HEK293 (cell line): ENCODE results near the gene TRAF7.
"Not testable (repeated sequence)": the region's sequence is repeated elsewhere in the genome, so short reads cannot be mapped to it uniquely, and the experiment has no call there.

Experiments
- CTCF ChIA-PET: fragments of 350-600 bp; formaldehyde crosslinking; extraction: SDS; loops from one replicate; lab custom pipeline; 2021; ENCODE audit warnings: antibody characterized with exemption; lab: Yijun Ruan, JAX
- POLR2A ChIA-PET: fragments of 300-600 bp; formaldehyde crosslinking; extraction: SDS; loops from one replicate; lab custom pipeline; 2020; ENCODE audit warnings: antibody characterized with exemption, inconsistent platforms; lab: Yijun Ruan, JAX
- H3K27ac ChIP-seq: fragments of 200-500 bp; sonication (Bioruptor generic); 2 replicates; pipeline ENCODE4 v1.5.1; 2014; ENCODE audit warnings: low read depth, low read length, control low read depth, inconsistent platforms; ENCODE audit errors: extremely low read depth
- H3K36me3 ChIP-seq, 2 experiments: fragments of 200-500 bp in 1 of 2; sonication (Bioruptor generic) in 1 of 2; 1 replicate in 1 of 2; 2 replicates in 1 of 2; pipeline ENCODE4 v1.5.1; 2014 to 2017; ENCODE audit warnings: inconsistent platforms in 2 of 2, low read length in 2 of 2; ENCODE audit not compliant: control insufficient read depth in 2 of 2, insufficient read depth in 1 of 2
- H3K4me1 ChIP-seq: fragments of 200-500 bp; sonication (Bioruptor generic); 2 replicates; pipeline ENCODE4 v1.5.1; 2014; ENCODE audit warnings: mild to moderate bottlenecking, low read length, inconsistent platforms; ENCODE audit not compliant: control insufficient read depth, insufficient read depth
- H3K4me3 ChIP-seq: 2 replicates; pipeline ENCODE4 v1.5.1; 2011; ENCODE audit warnings: low read depth, mild to moderate bottlenecking, control low read depth, low read length, moderate library complexity
- H3K9me3 ChIP-seq: fragments of 200-500 bp; sonication (Bioruptor generic); 2 replicates; pipeline ENCODE4 v1.5.1; 2014; ENCODE audit warnings: low read depth, low read length, inconsistent platforms; ENCODE audit not compliant: control insufficient read depth, insufficient read depth
- GLIS2 ChIP-seq: fragments of 450-650 bp; formaldehyde crosslinking; IDR thresholded peaks from 2 replicates; pipeline ENCODE4 v1.5.1; 2016; ENCODE audit warnings: missing biosample characterization, missing genetic modification characterization
- HIC1 ChIP-seq: fragments of 450-650 bp; formaldehyde crosslinking; IDR thresholded peaks from 2 replicates; pipeline ENCODE4 v1.5.1; 2016; ENCODE audit warnings: missing biosample characterization, missing genetic modification characterization
- KLF1 ChIP-seq: fragments of 450-650 bp; formaldehyde crosslinking; IDR thresholded peaks from 2 replicates; pipeline ENCODE4 v1.5.1; 2016; ENCODE audit warnings: missing biosample characterization, missing genetic modification characterization
- SP3 ChIP-seq: fragments of 450-650 bp; formaldehyde crosslinking; IDR thresholded peaks from 2 replicates; pipeline ENCODE4 v1.5.1; 2016; ENCODE audit warnings: missing biosample characterization, missing genetic modification characterization
- TRIM28 ChIP-seq: IDR thresholded peaks from 2 replicates; pipeline ENCODE4 v1.6.1; 2011; ENCODE audit warnings: low read length, control low read depth, borderline replicate concordance
- ZBTB20 ChIP-seq: fragments of 450-650 bp; formaldehyde crosslinking; IDR thresholded peaks from 2 replicates; pipeline ENCODE4 v1.5.1; 2016; ENCODE audit warnings: missing biosample characterization, missing genetic modification characterization
- ZFP69B ChIP-seq: fragments of 450-650 bp; formaldehyde crosslinking; IDR thresholded peaks from 2 replicates; pipeline ENCODE4 v1.5.1; 2016; ENCODE audit warnings: missing biosample characterization, missing genetic modification characterization
- ZNF341 ChIP-seq: fragments of 450-650 bp; formaldehyde crosslinking; IDR thresholded peaks from 2 replicates; pipeline ENCODE4; 2016; ENCODE audit warnings: low read depth, missing biosample characterization, missing genetic modification characterization
- ZNF362 ChIP-seq: fragments of 450-650 bp; formaldehyde crosslinking; IDR thresholded peaks from 2 replicates; pipeline ENCODE4 v1.5.1; 2016; ENCODE audit warnings: missing biosample characterization, missing genetic modification characterization
- ZNF394 ChIP-seq: fragments of 450-650 bp; formaldehyde crosslinking; IDR thresholded peaks from 2 replicates; pipeline ENCODE4 v1.5.1; 2016; ENCODE audit warnings: missing biosample characterization, missing genetic modification characterization, mild to moderate bottlenecking, moderate library complexity, borderline replicate concordance
- ZNF600 ChIP-seq: fragments of 450-650 bp; formaldehyde crosslinking; IDR thresholded peaks from 2 replicates; pipeline ENCODE4 v1.5.1; 2016; ENCODE audit warnings: missing biosample characterization, missing genetic modification characterization
- TF ChIP-seq, protein P1 (sequence below): fragments of 450-650 bp; formaldehyde crosslinking; IDR thresholded peaks from 2 replicates; pipeline ENCODE4 v1.5.1; 2016; ENCODE audit warnings: missing biosample characterization, missing genetic modification characterization
- TF ChIP-seq, protein P2 (sequence below): fragments of 450-650 bp; formaldehyde crosslinking; IDR thresholded peaks from 2 replicates; pipeline ENCODE4 v1.5.1; 2016; ENCODE audit warnings: missing biosample characterization, missing genetic modification characterization

TRAF7 gene

GRCh38 chr16:2122934-2123683, 32.5 kb upstream of the TRAF7 start:
- H3K4me1 ChIP-seq, result not testable (repeated sequence)
- POLR2A ChIA-PET, result interaction anchor here (2.5 kb wide), 1 partner anchor 32 kb away, joined by 9 read pairs; the partner anchor contains the start of gene TRAF7

GRCh38 chr16:2123706-2124376, 31.7 kb upstream of the TRAF7 start:
- H3K9me3 ChIP-seq, H3K4me3 ChIP-seq, H3K4me1 ChIP-seq, H3K36me3 ChIP-seq: not testable (repeated sequence)
- POLR2A ChIA-PET, result interaction anchor here (2.3 kb wide), 1 partner anchor 31 kb away, joined by 12 read pairs; the partner anchor contains the start of gene TRAF7
- H3K27ac ChIP-seq, result peak overlapping the region; percentile 91; the same call in 1 of the 2 replicates
- CTCF ChIA-PET, result interaction anchor here (0.6 kb wide), 1 partner anchor 105 kb away, joined by 3 read pairs; no protein-coding TSS in a partner anchor
- TF ChIP-seq HIC1 (tag by site-specific recombination) (peak; percentile 14; the same call in 1 of the 2 replicates), KLF1 (tag by site-specific recombination) (peak; percentile 39)

More at GRCh38 chr16:2122934-2123683, 32.5 kb upstream of the TRAF7 start:
- CTCF ChIA-PET, H3K4me3 ChIP-seq, H3K27ac ChIP-seq, H3K9me3 ChIP-seq, H3K36me3 ChIP-seq: not testable (repeated sequence)

GRCh38 chr16:2124377-2124693, 31.2 kb upstream of the TRAF7 start:
- POLR2A ChIA-PET, result interaction anchor here (2.3 kb wide), 1 partner anchor 31 kb away, joined by 12 read pairs; the partner anchor contains the start of gene TRAF7
- peak overlapping the region; percentile 91 for H3K27ac ChIP-seq
- TF ChIP-seq ZNF341 (tag by site-specific recombination), result 0 out of 2 replicates have a peak, but pooled peaks have one; percentile 11
- TF ChIP-seq, protein P1, sequence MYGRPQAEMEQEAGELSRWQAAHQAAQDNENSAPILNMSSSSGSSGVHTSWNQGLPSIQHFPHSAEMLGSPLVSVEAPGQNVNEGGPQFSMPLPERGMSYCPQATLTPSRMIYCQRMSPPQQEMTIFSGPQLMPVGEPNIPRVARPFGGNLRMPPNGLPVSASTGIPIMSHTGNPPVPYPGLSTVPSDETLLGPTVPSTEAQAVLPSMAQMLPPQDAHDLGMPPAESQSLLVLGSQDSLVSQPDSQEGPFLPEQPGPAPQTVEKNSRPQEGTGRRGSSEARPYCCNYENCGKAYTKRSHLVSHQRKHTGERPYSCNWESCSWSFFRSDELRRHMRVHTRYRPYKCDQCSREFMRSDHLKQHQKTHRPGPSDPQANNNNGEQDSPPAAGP (tag by site-specific recombination), result peak; percentile 33; the same call in 1 of the 2 replicates
- not testable (repeated sequence) for H3K9me3 ChIP-seq, H3K4me1 ChIP-seq, H3K36me3 ChIP-seq
- peak overlapping the region; percentile 32 for H3K4me3 ChIP-seq
- CTCF ChIA-PET, result interaction anchor here (0.6 to 1.1 kb wide), 2 partner anchors 104 to 105 kb away, joined by 3 read pairs; no protein-coding TSS in a partner anchor

DNA sequence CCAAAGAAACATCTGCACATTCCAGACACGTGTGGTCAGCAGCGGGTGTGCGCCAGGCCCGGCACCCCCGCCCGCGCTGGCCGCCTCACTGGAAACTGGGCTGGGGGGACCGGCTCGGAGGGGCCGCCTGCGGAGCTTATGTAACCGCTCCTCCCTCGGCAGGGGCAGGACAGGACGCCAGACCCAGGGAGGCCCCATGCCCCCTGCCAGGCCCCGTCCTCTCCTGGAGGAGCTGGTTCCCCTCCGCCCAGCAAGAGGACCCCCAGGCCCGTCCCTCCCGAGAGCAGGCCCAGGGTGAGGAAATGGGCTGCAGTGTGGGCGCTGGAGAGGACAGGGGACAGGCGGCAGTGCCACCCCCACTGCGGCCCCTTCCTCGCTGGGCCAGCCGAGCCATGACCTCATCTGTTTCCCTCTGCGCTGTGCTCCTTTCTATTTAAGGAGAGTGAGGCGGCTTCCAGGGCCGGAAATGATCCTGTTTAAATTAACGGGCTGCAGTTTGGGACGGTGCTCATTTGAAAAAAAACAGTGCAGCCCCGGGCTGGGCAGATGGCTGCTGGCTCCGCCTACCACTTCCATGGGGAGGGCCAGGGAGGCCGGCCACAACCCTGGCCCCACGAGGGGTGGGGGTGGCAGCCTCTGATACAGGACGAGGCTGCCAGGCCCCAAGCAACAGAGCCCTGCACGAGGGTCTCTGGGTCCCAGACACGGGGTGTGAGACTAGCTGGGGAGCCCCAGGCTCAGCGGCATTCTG, 30.7 kb upstream of the TRAF7 start:
- CTCF ChIA-PET, result interaction anchor here (0.6 to 1.1 kb wide), 3 partner anchors 84 to 106 kb away, joined by 3 read pairs; no protein-coding TSS in a partner anchor
- H3K27ac ChIP-seq, result peak overlapping the region; percentile 91
- TF ChIP-seq, protein P2, sequence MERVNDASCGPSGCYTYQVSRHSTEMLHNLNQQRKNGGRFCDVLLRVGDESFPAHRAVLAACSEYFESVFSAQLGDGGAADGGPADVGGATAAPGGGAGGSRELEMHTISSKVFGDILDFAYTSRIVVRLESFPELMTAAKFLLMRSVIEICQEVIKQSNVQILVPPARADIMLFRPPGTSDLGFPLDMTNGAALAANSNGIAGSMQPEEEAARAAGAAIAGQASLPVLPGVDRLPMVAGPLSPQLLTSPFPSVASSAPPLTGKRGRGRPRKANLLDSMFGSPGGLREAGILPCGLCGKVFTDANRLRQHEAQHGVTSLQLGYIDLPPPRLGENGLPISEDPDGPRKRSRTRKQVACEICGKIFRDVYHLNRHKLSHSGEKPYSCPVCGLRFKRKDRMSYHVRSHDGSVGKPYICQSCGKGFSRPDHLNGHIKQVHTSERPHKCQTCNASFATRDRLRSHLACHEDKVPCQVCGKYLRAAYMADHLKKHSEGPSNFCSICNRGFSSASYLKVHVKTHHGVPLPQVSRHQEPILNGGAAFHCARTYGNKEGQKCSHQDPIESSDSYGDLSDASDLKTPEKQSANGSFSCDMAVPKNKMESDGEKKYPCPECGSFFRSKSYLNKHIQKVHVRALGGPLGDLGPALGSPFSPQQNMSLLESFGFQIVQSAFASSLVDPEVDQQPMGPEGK (tag by site-specific recombination), result peak; percentile 87
- 0 out of 2 replicates have a peak, but pooled peaks have one; percentile 11 for TF ChIP-seq TRIM28
- peak; percentile 84; the same call in 1 of the 2 replicates for TF ChIP-seq ZNF362 (tag by site-specific recombination)
- TF ChIP-seq ZNF394, result peak; percentile 61
- peak; percentile 54 for TF ChIP-seq GLIS2 (tag by site-specific recombination)
- peak; percentile 76 for TF ChIP-seq ZNF600 (tag by site-specific recombination)
- TF ChIP-seq, protein P1 (tag by site-specific recombination), result peak; percentile 37
- TF ChIP-seq SP3 (tag by site-specific recombination), result 0 out of 2 replicates have a peak, but pooled peaks have one; percentile 18
- peak; percentile 83 for TF ChIP-seq ZFP69B (tag by site-specific recombination)
- TF ChIP-seq ZBTB20 (tag by site-specific recombination), result peak; percentile 30; the same call in 1 of the 2 replicates

More for the DNA sequence above, 30.7 kb upstream of the TRAF7 start:
- POLR2A ChIA-PET, result interaction anchor here (0.6 to 2.3 kb wide), 2 partner anchors 30 to 81 kb away, joined by 5 to 12 read pairs; partner anchors contain the start of gene TRAF7
- H3K4me3 ChIP-seq, result peak overlapping the region; percentile 32
- H3K9me3 ChIP-seq, H3K4me1 ChIP-seq, H3K36me3 ChIP-seq: not testable (repeated sequence)
